Activated gamma-delta T cell (primary cell): ENCODE data around the gene SMIM29.

Source experiments
- DNase-seq: peaks from one replicate; lab custom pipeline; 2025; lab: John Stamatoyannopoulos, UW

The SMIM29 gene

DNA sequence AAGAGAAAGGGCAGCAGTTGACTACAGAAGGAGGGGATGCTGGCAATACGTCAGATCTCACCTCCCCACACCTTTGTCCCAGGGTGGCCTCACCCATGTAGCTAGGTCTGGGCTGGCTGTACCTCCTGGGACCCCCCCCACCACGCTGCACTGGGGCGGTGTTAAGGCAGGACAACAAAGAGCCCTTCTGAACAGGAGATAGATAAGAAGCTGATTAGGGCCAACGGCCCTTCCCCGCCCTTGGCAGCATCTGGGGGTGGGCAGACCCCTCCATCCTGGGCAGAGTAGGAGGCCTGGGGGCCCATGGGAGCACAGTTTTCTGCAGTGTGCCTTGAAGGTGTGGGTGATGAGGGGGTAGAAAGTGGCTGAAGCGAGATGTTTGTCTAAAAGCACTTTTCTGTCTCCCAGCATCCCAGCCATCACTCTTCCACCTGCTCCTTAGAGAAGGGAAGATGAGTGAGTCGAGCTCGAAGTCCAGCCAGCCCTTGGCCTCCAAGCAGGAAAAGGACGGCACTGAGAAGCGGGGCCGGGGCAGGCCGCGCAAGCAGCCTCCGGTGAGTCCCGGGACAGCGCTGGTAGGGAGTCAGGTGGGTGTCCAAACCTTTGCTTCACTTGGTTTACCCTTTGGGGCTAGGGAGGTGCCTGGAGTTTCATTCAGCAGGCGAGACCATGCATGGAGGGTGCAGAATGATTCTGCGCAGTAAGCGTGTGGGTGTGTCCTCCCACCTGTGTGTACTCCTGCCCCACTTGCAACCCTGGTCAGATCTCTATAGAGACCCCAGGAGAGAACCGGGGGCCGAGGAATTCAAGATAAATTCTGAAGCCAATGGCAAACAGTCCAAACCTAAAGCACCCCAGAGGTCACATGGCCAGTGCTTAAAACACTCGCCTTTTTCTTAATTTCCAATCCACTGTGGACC, 8.2 kb downstream of the SMIM29 start:
- no peak for DNase-seq

DNA sequence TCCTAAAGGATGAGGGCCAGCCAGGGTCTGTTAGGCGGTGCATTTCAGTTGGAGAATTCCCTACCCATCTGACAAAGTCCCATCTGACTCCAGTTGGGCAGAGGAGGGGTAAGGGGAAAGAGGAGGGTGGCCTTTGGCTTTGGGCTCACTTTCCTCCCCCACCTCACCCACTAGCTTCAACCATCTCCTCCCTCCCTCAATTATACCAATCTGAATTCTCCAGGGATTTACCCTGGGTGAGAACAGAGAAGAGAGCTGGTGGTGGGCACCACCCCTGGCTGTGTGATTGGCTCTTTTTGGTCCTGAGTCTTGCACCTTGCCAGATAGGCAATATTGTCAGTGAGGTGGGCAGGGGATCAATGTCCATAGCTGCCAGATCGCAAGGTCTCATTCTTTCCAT, 8.9 kb downstream of the SMIM29 start:
- no peak for DNase-seq

- DNase-seq, result no peak
These were observed 9.3 kb downstream of the SMIM29 start for GRCh38 chr6:34239500-34239825.

- no peak for DNase-seq
These were observed 10.0 kb downstream of the SMIM29 start for GRCh38 chr6:34238585-34239499.

DNA sequence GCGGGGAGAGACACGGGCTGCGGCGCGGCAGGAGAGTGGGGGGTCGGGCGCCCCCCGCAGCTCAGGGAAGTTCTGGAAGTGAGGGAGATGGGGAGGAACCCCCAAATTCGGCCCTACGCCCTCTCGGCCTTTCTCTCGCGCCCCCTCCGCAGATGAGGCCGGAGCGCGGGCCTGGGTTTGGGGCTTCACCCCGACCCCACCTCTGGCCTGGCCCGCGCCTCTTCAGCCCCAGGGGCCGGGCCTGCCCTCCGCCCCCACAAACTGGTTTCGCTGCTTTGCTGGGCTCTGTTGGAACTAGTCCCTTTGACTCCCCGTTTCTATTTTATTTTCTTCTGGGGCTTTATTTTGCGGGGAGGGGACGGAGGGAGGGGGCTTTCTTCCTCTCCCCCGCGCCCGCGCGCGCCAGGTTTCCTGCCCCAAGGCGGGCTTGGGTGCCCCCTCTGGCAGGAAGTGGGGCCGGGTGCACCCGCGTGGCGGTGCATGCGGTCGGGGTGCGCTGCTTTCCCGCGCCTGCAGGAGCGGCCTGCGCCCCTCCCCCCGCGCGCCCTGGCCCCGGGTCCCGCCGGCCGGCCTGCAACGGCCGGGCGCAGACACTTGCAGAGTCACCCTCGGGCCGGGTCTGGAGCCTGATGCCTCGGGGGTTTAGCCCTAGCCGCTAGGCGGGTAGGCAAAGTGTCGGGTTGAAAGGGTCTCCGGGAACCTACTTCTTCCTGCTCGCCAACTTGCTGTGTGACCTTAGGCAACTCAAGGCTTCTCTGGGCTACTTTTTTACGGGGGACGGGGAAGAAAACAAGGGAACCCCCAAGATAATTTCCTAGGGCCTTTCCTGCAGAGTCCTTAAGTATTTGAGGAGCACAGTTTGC, 10.9 kb downstream of the SMIM29 start:
- peak; percentile 62 for DNase-seq

DNA sequence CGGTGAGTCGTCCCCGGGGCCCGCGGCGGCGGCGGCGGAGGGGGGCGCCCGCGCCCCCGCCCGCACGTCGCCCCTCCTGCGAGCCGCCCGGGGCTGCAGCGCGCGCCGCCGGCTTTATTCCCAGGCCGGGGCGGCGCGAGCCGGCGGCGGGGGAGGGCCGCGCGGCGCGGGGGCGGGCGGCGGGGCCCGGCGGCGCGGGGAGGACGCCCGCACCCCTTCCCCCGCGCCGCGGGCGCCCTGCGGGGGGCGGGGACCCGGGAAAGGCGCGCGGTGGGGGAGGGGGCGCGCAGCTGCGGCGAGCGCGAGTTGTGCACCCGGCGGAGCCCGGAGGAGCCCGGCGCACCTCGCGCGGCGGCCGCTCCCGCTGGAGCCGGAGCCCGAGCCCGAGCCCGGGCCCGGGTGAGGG, 11.5 kb downstream of the SMIM29 start:
- DNase-seq, result peak; percentile 32

- peak; percentile 81 for DNase-seq
These were observed 12.1 kb downstream of the SMIM29 start, which contains the start of gene HMGA1 for GRCh38 chr6:34236443-34237315. TSS of gene HMGA1 (plus strand) at chr6:34236873. CDS start at chr6:34240781, 3,908 bp downstream.

GRCh38 chr6:34236131-34236442, 12.7 kb downstream of the SMIM29 start:
- no peak for DNase-seq

DNA sequence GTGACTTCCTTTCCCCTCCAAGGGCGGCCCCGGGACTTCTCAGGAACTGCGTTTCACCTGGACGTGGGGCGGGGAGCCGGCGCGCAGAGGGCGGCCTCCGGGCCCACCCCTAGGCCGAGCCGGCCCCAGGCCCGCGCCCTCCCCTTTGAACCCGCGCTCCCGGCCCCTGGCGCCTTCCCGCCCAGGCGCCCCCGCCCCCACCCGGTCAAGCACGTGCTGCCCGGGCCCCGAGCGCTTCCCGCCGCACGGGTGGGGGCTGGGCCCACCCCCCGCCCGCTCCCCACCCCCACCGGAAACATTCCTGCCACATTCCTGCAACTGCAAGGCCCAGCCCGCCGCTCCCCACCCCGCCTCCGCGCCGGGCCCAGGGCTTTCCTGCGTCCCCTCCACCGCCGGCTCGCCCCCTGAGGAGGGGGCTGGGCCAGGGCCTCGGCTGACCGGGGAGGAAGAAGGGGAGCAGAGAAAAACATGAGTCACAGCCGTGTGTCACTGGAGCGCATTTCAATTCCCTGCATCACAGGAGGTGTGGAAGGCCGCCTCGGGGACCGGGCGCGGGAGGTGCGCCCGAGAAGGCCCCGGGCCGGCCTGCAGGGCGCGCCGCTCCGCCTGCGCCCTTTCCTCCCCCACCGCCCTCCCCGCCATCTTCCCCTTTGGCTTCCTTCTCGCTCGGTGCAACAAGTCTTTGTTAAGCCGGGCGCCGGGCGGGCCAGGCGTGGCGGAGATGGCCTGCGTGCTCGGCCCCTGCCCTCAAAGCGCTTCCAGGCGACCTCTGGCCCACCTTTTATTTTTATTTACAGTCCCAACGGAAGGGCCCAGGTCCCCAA, 13.3 kb downstream of the SMIM29 start:
- peak; percentile 51 for DNase-seq

GRCh38 chr6:34234667-34235306, 14.0 kb downstream of the SMIM29 start:
- DNase-seq, result peak; percentile 29

DNA sequence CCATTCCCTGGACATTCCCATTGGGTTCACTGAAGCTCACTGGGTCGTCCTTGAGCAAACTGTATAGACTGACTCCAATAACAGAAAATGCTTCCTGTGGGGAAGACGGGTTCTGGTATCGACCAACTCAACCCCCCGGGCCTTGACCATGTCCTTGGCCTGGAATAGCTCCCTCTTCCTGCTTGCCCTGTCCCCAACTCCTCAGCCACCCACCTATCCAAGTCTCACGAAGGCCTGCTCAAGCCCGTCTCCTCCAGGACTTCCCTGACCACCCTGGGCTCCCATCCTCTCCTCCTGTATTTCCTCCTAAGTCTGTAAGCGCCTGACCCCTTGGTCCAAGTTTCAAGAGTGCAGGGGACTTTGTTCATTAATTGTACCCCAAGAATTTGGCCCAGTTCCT, 14.9 kb downstream of the SMIM29 start:
- DNase-seq, result no peak

DNA sequence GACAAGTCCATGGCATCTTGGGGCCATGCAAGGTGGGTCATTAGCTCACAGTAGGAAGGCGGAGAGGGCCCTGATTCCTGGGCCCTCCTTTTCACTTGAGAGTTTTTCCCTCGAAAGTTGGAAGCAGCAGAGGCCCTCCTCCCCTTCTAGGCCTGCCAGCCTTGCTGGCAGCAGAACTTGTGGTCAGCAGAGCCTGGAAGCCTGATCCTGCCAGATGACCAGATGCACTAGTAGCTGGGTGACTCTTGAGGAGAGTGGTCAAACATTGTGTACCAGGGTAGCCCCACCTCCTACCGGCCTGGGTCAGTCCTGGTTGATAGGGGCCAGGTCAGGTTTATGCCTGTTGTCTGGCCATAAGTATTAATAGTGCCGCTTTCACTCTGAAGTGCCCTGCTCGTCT, 15.9 kb downstream of the SMIM29 start:
- no peak for DNase-seq

GRCh38 chr6:34231566-34232336, 17.1 kb downstream of the SMIM29 start:
- DNase-seq, result no peak

DNA sequence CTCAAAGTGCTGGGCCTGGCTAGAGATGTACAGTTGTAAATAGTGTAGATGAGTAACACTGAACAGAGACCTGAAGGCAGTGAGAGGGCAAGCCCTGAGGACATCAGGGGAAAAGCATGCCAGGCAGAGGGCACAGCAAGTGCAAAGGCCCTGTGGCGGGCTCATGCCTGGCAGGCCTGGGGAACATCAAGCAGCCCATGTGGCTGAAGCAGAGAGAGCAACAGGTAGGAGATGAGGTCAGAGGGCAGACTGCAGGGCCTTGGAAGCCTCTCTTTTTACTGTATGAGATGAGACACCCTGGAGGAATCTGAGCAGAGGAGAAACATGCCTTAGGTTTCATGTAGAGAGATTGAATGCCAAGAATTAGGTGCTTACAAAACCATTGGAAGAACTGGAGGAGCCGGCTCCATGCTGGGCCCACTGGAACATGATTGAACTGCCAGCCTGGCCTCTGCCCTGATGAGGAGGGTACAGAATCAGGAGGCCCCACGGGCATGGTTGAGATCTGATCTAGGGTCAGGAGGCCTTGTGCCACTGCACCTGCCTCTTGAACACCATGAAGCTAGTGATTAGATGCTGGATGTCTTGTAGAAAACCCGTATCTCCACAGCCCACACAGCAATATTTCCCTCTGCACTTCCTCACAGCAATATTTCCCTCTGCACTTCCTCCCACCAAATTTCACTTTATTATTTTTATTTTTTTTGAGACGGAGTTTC, 18.0 kb downstream of the SMIM29 start:
- DNase-seq, result no peak

- no peak for DNase-seq
These were observed 18.9 kb downstream of the SMIM29 start for GRCh38 chr6:34229877-34230276.

DNA sequence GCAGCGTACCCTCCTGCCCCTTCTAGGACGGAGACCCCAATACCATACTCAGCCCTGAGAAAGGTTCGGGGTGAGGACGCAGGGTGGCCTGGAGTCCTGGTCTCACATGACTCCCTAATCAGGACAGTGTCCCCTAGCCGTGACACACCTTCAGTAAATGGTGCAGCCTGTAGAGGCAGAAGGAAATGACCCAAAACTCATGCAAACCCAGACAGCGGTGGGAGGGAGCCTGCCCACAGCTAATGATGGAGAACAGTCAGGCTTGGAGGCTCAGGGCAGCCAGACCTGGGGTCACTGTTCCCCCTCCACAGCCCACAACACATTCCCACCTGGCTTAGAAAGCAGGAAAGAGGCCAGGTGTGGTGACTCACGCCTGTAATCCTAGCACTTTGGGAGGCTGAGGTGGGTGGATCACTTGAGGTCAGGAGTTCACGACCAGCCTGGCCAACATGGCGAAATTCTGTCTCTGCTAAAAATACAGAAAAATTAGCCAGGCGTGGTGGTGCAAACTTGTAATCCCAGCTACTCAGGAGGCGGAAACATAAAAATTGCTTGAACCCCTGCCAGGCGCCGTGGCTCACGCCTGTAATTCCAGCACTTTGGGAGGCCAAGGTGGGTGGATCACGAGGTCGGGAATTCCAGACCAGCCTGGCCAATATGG, 20.9 kb downstream of the SMIM29 start:
- DNase-seq, result no peak

- DNase-seq, result no peak
These were observed 21.8 kb downstream of the SMIM29 start for GRCh38 chr6:34226731-34227586.
